Ishikawa (cell line): ENCODE data around the gene LRP2BP.

Experiments used
- CEBPB ChIP-seq: IDR thresholded peaks from 2 replicates; pipeline ENCODE4 v1.6.1; 2012
- CREB1 ChIP-seq: IDR thresholded peaks from 2 replicates; pipeline ENCODE4 v1.6.1; 2012; ENCODE audit warnings: low read depth
- EGR1 ChIP-seq: IDR thresholded peaks from 2 replicates; pipeline ENCODE4 v1.6.1; 2012
- EP300 ChIP-seq: IDR thresholded peaks from 2 replicates; pipeline ENCODE4 v1.6.1; 2012; ENCODE audit warnings: borderline replicate concordance
- FOXM1 ChIP-seq: IDR thresholded peaks from 2 replicates; pipeline ENCODE4 v1.6.1; 2012; ENCODE audit warnings: low read depth, borderline replicate concordance
- NFIC ChIP-seq: IDR thresholded peaks from 2 replicates; pipeline ENCODE4 v1.6.1; 2012
- RAD21 ChIP-seq: IDR thresholded peaks from 2 replicates; pipeline ENCODE4 v1.6.1; 2012; ENCODE audit warnings: low read depth
- TAF1 ChIP-seq: IDR thresholded peaks from 2 replicates; pipeline ENCODE4 v1.6.1; 2012; ENCODE audit warnings: low read depth, mild to moderate bottlenecking
- TCF12 ChIP-seq: IDR thresholded peaks from 2 replicates; pipeline ENCODE4 v1.6.1; 2012; ENCODE audit warnings: low read depth
- TEAD4 ChIP-seq: IDR thresholded peaks from 2 replicates; pipeline ENCODE4 v1.6.1; 2012
- YY1 ChIP-seq: IDR thresholded peaks from 2 replicates; pipeline ENCODE4 v1.6.1; 2012; ENCODE audit warnings: low read depth
- ZBTB7A ChIP-seq: IDR thresholded peaks from 2 replicates; pipeline ENCODE4 v1.6.1; 2012; ENCODE audit warnings: low read depth
- TF ChIP-seq, protein P1 (sequence below): IDR thresholded peaks from 2 replicates; pipeline ENCODE4 v1.6.1; 2012; ENCODE audit warnings: low read depth, mild to moderate bottlenecking
- TF ChIP-seq, protein P2 (sequence below): IDR thresholded peaks from 2 replicates; pipeline ENCODE4 v1.6.1; 2012
- TF ChIP-seq, protein P3 (sequence below): IDR thresholded peaks from 2 replicates; pipeline ENCODE4 v1.6.1; 2012

LRP2BP gene

DNA sequence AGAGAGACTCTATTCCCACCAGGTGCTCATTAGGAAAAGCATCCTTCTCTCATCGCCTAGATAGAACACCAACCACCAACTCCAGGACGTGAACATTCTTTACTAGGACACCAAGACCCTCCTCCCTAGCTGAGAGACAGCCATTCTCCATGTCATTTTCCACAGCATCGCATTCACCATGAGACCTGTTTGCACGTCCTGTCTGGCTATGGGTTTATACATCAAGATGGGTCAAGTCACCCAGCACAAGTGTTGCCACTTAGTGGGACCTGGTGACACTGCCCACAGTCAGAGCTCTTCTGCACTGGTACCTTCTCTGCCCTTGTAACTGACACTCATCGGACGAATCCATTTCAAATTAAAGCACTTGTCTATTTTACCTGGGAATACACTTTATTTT, 17.5 kb downstream of the LRP2BP start:
- TF ChIP-seq CREB1, result no peak
- no peak for TF ChIP-seq YY1
- TF ChIP-seq NFIC, result no peak

DNA sequence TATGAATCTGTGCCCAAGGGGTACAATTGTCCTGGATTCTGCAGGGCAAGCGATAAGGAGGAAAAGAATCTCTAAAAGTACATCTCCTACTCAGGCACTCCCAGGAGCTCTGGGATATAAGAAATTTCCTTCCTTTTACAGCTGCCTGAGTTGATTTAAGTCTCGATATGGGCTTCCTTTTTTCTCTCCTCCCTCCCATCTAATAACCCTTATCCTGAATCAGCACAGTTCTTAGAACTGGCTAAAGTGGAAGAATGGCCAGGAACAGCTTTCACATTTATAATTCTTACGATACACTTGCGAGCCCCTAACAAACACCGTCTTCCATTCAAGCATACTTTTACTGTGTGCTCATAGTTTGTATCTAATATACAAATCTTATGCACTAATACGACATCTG, 21.2 kb downstream of the LRP2BP start:
- TF ChIP-seq TCF12, result no peak
- TF ChIP-seq CREB1, result no peak
- TF ChIP-seq, protein P1, sequence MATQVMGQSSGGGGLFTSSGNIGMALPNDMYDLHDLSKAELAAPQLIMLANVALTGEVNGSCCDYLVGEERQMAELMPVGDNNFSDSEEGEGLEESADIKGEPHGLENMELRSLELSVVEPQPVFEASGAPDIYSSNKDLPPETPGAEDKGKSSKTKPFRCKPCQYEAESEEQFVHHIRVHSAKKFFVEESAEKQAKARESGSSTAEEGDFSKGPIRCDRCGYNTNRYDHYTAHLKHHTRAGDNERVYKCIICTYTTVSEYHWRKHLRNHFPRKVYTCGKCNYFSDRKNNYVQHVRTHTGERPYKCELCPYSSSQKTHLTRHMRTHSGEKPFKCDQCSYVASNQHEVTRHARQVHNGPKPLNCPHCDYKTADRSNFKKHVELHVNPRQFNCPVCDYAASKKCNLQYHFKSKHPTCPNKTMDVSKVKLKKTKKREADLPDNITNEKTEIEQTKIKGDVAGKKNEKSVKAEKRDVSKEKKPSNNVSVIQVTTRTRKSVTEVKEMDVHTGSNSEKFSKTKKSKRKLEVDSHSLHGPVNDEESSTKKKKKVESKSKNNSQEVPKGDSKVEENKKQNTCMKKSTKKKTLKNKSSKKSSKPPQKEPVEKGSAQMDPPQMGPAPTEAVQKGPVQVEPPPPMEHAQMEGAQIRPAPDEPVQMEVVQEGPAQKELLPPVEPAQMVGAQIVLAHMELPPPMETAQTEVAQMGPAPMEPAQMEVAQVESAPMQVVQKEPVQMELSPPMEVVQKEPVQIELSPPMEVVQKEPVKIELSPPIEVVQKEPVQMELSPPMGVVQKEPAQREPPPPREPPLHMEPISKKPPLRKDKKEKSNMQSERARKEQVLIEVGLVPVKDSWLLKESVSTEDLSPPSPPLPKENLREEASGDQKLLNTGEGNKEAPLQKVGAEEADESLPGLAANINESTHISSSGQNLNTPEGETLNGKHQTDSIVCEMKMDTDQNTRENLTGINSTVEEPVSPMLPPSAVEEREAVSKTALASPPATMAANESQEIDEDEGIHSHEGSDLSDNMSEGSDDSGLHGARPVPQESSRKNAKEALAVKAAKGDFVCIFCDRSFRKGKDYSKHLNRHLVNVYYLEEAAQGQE, result no peak
- no peak for TF ChIP-seq TEAD4
- no peak for TF ChIP-seq NFIC
- TF ChIP-seq, protein P2, sequence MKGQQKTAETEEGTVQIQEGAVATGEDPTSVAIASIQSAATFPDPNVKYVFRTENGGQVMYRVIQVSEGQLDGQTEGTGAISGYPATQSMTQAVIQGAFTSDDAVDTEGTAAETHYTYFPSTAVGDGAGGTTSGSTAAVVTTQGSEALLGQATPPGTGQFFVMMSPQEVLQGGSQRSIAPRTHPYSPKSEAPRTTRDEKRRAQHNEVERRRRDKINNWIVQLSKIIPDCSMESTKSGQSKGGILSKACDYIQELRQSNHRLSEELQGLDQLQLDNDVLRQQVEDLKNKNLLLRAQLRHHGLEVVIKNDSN, result no peak
- TF ChIP-seq YY1, result no peak
- TF ChIP-seq EGR1, result no peak
- no peak for TF ChIP-seq RAD21
- no peak for TF ChIP-seq ZBTB7A
- TF ChIP-seq, protein P3, sequence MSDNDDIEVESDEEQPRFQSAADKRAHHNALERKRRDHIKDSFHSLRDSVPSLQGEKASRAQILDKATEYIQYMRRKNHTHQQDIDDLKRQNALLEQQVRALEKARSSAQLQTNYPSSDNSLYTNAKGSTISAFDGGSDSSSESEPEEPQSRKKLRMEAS, result no peak
- TF ChIP-seq CEBPB, result no peak
- TF ChIP-seq TAF1, result no peak
- TF ChIP-seq FOXM1, result no peak
- TF ChIP-seq EP300, result no peak

DNA sequence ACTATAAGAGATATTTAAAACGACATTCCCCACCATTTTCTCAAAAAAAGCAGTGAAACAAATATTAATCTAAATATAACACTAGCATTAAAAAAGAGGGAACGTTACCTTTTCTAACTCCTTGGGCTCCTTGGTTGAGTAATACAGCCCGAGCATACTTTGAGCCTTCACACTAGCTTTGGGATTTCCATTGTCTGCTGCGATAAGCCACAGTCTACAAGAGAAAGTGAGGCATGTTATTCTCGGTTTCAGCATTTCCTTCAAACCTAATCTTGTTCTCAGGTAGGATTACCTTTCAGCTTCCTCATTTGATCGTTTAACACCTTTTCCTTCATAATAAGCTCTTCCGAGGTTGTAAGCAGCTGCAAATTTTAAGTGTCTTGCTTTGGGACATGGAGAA, 21.7 kb downstream of the LRP2BP start:
- no peak for TF ChIP-seq CREB1
- TF ChIP-seq TAF1, result no peak
- TF ChIP-seq FOXM1, result no peak
- no peak for TF ChIP-seq CEBPB
- no peak for TF ChIP-seq EGR1
- TF ChIP-seq, protein P1, result no peak
- TF ChIP-seq, protein P2, result no peak
- TF ChIP-seq TCF12, result no peak
- no peak for TF ChIP-seq NFIC
- TF ChIP-seq EP300, result no peak
- TF ChIP-seq RAD21, result no peak
- no peak for TF ChIP-seq TEAD4
- TF ChIP-seq, protein P3, result no peak
- TF ChIP-seq ZBTB7A, result no peak
- no peak for TF ChIP-seq YY1

DNA sequence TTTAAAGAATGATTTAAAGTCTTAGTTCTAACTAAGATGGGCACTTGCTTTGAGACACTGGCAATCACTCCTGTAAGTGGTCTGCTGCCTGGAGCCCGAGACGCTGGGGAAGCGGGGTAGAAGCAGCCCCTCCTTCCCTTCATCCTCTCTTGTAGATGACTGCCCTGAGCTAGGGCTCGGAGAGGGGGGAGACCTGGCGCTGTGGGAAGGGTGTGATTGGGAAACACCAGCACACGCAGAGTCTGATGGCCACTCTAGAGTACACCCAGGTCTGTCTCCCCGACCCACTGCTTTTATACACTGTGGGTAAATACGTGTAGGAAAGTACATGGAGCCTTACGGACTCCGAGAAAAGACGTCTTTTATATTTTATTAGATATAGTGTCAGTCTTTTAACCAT, 24.0 kb downstream of the LRP2BP start:
- no peak for TF ChIP-seq EGR1
- TF ChIP-seq, protein P1, result no peak
- TF ChIP-seq TCF12, result no peak
- no peak for TF ChIP-seq NFIC
- TF ChIP-seq, protein P2, result no peak
- TF ChIP-seq ZBTB7A, result no peak
- no peak for TF ChIP-seq EP300
- TF ChIP-seq CEBPB, result no peak
- no peak for TF ChIP-seq CREB1
- TF ChIP-seq TAF1, result no peak
- TF ChIP-seq TEAD4, result no peak
- no peak for TF ChIP-seq YY1
- no peak for TF ChIP-seq FOXM1
- TF ChIP-seq, protein P3, result no peak
- no peak for TF ChIP-seq RAD21
